Stimulated activated CD4-positive, alpha-beta T cell treated with anti-CD3 and anti-CD28 coated beads, Interleukin-1b, Interleukin-23, amount 100 ng/mL, for 48 hours (primary cell): ENCODE data around the gene MYH11.

Source experiments
- DNase-seq: peaks from one replicate; pipeline ENCODE4 v3.0.0-alpha.2; 2020

MYH11 gene

GRCh38 chr16:15856901-15857698 is at the start of gene MYH11:
Gene MYH11 (minus strand): TSS chr16:15857028. CDS start chr16:15838252, 18,776 bp downstream.
- DNase-seq, result no peak

DNA sequence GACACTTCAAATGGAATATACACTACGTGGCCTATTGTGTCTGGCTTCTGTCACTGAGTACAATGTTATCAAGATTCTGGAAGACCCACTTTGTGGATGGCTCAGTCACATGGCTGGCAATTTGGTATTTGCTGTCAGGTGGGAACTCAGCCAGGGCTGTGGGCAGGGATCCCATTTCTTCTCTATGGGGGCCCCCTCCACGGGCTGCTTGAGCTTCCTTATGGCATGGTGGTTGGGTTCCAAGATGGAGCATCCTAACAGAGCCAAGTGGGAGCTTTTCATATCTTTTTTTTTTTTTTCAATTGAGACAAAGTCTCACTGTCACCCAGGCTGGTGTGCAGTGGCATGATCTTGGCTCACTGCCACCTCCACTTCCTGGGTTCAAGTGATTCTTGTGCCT is 49.6 kb upstream of the MYH11 start:
- DNase-seq, result no peak

GRCh38 chr16:15903960-15904359 is 47.1 kb upstream of the MYH11 start:
- no peak for DNase-seq

DNA sequence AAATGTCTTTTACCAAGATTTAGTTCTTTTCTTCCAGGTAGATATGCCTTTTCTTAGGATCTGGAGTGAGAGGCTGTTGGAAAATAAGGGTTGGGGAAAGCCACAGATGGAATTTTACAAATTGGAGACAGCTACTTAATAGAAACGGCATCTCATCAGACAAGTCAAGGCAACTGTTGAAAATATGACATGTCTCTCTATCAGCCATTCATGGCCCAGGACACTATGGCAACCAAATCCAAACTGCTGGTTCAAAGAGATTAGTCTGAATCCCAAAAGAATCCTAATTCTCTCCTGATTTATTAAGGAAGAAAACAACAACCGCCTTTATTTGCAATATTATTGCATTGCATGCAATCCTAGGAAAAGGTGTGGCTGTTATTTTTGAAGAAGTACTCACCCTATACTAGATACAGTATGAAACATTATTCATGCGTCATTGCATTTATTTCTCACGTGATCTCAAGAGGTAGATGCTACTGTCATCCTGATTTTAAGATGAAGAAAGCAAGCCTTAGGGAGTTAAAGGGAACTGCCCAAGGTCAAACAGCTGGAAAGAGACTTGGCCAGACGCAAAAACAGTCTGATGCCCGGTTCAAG is 44.2 kb upstream of the MYH11 start:
- no peak for DNase-seq

DNA sequence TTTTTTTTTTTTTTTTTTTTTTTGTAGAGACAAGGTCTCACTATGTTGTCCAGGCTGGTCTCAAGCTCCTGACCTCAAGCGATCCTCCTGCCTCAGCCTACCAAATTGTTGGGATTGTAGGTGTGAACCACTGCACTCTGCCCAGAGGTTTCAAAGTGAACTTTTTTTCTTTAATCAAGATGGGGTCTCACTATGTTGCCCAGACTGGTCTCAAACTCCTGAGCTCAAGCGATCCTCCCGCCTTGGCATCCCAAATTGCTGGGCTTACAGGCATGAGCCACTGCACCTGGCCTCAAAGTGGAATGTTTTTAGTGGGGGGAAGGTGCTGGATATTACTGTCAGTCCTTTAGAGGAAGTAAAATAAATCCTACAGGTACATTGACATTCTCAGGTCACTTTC is 43.5 kb upstream of the MYH11 start:
- DNase-seq, result no peak

DNA sequence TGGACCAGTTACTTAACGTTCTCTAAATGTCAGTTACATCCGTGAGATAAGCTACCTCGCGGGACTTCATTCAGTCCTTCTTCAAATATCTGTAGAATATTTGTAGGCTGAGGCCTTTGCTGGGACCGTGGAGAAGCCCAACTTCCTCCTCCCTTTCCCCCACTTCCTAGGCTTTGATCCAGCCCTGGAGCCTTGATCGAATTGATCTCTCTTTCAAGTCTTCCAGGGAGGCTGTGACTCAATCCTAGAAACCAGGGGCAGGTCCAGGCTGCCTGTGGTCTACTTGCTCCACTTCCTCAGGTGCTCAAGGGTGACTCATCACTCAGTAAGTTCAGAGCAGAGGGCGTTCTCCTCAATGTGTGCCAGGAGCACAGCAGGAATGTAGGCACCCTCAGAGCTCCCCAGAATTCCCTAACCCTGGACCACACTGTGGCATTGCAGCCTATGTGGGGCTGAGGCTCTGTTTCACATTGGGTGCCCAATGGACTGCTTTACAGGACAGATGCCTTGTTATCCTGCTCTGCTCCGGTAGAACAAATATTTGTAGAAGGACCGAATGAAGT is 42.8 kb upstream of the MYH11 start:
- DNase-seq, result peak; percentile 63

GRCh38 chr16:15898654-15899053 is 41.8 kb upstream of the MYH11 start:
- DNase-seq, result no peak

DNA sequence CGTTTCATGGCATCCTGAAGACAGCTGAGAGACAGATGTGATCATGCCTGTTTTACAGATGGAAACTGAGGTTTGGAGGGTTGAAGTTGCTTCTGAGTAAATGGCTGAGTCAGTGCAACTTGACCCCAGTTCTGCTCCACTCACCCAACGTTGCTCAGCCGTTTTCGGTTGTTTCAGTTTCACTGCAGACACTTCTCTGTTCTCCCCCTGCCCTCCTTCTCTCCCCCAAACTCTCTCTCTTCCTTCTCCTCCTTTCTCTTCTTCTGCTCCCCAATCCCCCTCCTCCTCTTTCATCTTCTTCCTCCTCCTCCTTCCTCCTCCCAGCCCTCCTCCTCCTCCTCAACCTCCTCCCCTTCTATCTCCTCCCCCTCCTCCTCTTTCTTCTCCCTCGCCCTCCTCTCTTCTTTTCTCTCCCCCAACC is 41.0 kb upstream of the MYH11 start:
- DNase-seq, result peak; percentile 61

DNA sequence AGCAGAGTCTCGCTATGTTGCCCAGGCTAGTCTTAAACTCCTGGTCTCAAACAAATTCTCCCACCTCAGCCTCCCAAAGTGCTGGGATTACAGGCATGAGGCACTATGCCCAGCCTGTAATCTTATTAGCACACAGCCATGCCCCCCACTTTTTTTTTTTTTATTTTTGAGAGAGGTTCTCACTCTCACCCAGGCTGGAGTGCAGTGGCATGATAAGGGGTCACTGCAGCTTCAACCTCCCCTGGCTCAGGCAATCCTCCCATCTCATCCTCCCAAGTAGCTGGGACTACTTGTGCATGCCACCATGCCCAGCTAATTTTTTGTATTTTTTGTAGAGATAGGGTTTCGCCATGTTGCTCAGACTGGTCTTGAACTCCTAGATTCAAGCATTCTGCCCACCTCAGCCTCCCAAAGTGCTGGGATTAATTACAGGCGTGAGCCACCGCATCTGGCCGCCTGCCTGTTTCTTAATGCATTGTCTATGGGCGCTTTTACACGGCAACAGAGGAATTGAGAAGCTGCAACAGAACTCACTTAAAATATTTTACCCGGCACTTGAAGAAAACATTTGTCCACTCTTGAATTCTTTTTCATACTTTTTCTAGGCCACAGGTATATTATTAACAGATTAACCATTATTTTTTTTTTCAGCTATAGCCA is 40.4 kb upstream of the MYH11 start:
- no peak for DNase-seq

- no peak for DNase-seq
Measured at GRCh38 chr16:15894571-15895374, 37.9 kb upstream of the MYH11 start.

DNA sequence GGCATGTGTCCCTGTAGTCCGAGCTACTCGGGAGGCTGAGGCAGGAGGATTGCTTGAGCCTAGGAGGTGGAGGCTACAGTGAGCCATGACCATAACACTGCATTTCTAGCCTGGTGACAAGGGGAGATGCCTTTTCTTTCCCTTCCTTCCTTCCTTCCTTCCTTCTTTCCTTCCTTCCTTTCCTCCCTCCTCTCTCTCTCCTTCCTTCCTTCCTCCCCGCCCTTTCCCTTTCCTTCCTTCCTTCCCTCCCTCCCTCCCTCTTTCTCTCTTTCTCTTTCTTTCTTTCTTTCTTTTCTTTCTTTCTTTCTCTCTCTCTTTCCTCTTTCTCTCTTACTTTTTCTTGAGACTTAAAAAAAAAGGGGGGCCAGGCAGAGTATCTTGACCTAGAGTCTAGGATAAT is 34.7 kb upstream of the MYH11 start:
- DNase-seq, result no peak

GRCh38 chr16:15888072-15888976 is 31.5 kb upstream of the MYH11 start, which contains the start of gene CEP20:
Gene CEP20 (minus strand): TSS chr16:15888603. CDS start chr16:15888585, 18 bp downstream.
- DNase-seq, result peak; percentile 100

GRCh38 chr16:15887283-15887682 is 30.5 kb upstream of the MYH11 start:
- DNase-seq, result no peak

DNA sequence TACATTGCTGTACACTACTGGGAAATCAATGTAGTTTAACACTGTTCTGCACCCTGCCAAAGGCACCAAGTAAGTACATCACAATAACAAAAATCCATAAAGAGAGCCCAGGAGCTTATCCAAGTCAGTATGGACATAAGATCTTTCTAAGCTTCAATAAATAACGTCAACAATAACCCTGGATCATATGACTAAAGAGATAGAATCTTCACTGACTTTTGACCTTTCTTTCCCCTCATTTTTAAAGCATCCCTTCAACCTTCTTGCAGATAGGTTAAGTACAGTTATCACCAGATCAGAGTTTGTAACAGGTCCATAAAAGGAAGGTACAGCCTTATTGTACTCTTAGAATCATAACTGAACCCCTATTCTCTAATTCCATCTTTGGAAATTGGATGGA is 29.2 kb upstream of the MYH11 start:
- DNase-seq, result no peak

DNA sequence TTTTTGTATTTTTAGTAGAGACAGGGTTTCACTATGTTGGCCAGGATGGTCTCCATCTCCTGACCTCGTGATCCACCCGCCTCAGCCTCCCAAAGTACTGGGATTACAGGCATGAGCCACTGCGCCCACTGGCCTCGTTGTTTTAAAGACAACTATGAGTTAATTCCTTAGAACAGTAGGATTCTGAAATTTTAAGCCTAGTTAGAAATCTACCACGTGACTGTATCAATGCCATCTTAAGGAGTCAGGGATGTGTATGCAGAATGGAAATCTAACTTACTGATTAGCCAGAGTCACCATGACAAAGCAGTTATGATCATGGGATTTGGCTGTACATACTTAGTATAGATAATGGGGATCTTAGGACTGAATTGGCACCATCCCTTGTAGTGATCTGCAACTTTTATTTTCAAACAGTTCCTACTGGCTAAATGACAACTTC is 28.8 kb upstream of the MYH11 start:
- DNase-seq, result no peak

DNA sequence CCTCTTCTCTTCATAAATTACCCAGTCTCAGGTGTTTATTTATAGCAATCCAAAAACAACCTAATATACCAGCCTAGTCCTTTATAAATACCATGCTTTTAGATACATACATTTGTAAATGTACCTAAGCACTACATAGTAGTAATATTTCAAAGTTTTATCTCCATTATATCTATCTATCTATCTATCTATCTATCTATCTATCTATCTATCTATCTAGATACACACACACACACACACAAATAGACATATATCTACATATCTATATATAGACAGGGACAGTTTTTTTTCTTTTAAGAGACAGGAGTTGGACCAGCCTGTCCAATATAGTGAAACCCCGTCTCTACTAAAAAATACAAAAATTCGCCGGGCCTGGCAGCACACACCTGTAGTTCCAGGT is 25.7 kb upstream of the MYH11 start:
- no peak for DNase-seq

DNA sequence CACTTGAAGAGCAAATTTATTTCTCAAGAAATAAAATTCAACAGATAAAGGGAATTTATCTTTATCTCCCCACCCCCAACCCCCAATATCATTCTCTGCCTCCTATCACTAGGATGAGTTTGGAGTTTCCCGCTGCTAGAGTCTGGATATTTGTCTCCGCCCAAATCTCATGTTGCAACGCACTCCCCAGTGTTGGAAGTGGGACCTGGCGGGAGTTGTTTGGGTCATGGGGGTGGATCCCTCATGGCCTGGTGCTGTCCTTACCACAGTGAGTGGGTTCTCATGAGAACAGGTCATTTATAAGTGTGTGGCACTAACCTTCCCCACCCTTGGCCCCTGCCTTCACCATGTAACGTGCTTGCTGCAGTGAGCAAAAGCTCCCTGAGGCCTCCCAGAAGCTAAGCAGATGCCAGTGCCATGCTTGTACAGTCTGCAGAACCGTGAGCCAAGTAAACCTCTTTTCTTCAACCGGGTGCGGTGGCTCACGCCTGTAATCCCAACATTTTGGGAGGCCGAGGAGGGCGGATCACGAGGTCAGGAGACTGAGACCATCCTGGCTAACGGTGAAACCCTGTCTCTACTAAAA is 25.1 kb upstream of the MYH11 start:
- no peak for DNase-seq

- no peak for DNase-seq
Measured at GRCh38 chr16:15880434-15881308, 23.8 kb upstream of the MYH11 start.

DNA sequence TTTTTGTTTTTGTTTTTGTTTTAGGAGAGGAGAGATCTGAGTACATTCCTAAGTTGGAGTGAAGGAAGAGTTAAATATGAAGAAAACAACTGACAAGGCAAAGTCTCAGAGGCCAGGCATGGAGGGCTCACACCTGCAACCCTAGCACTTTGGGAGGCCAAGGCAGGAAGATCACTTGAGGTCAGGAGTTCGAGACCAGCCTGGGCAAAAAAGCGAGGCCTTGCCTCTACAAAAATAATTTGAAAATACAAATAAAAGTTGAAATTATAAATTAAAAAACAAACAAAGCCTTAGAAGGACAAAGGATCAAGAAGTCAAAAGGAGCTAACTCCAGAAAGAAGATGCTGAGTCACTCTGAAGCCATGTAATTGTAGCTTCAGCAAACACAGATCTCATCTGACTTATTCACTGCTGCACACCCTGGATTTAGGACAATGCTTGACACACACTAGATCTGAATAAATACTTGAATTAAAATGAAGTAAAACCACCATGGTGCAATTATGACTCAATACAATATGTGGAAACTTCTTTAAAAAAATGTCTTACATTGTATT is 22.5 kb upstream of the MYH11 start:
- no peak for DNase-seq

- no peak for DNase-seq
Measured at GRCh38 chr16:15876503-15876902, 19.7 kb upstream of the MYH11 start.
